HepG2 (cell line): Measurements from ENCODE around the gene VRK3. TPM values are rescaled to one million over a fixed set of nuclear protein-coding genes. Genes with fewer than 3 reads are reported as not detected.

Experiments used
- FOSL1 ChIP-seq: sonication (generic); formaldehyde crosslinking; IDR thresholded peaks from 2 replicates; pipeline ENCODE4 v1.9.0; 2021; ENCODE audit warnings: missing genetic modification reagents, borderline replicate concordance
- GABPB1 ChIP-seq: IDR thresholded peaks from 2 replicates; pipeline ENCODE4 v1.6.1; 2016; ENCODE audit warnings: mild to moderate bottlenecking, missing genetic modification reagents, moderate library complexity, missing compliant biosample characterization
- HNRNPL ChIP-seq: fragments of 200-400 bp; formaldehyde crosslinking; IDR thresholded peaks from 2 replicates; pipeline ENCODE4 v1.6.1; 2017; ENCODE audit warnings: mild to moderate bottlenecking, low read depth, low read length
- IKZF4 ChIP-seq: sonication (generic); formaldehyde crosslinking; IDR thresholded peaks from 2 replicates; pipeline ENCODE4 v1.5.1; 2020; ENCODE audit warnings: borderline replicate concordance, mild to moderate bottlenecking, low read depth, missing genetic modification reagents; ENCODE audit errors: not compliant biosample characterization
- MTA1 ChIP-seq: sonication (generic); formaldehyde crosslinking; IDR thresholded peaks from 2 replicates; pipeline ENCODE4 v1.4.0; 2020; ENCODE audit warnings: missing genetic modification reagents, mild to moderate bottlenecking, borderline replicate concordance
- NFE2L2 ChIP-seq: fragments of 150-350 bp; IDR thresholded peaks from 2 replicates; pipeline ENCODE4 v1.6.1; 2014; ENCODE audit warnings: low read length
- SNAPC2 ChIP-seq: sonication (generic); formaldehyde crosslinking; IDR thresholded peaks from 2 replicates; pipeline ENCODE4 v1.8.1; 2022; ENCODE audit warnings: mild to moderate bottlenecking, missing genetic modification reagents
- SRF ChIP-seq: IDR thresholded peaks from 2 replicates; pipeline ENCODE4 v1.6.1; 2011; ENCODE audit warnings: mild to moderate bottlenecking, low read depth, low read length, moderate library complexity
- SRSF1 ChIP-seq: fragments of 200-400 bp; formaldehyde crosslinking; optimal IDR thresholded peaks from 2 replicates; pipeline ENCODE3; 2017; ENCODE audit warnings: mild to moderate bottlenecking, low read depth, low read length, moderate library complexity
- STAT6 ChIP-seq: sonication (generic); formaldehyde crosslinking; IDR thresholded peaks from 2 replicates; pipeline ENCODE4 v1.4.0; 2020; ENCODE audit warnings: missing genetic modification reagents, mild to moderate bottlenecking, borderline replicate concordance
- TBP ChIP-seq: sonication (generic); formaldehyde crosslinking; IDR thresholded peaks from 2 replicates; pipeline ENCODE4 v1.5.0; 2020; ENCODE audit warnings: missing genetic modification reagents
- TFE3 ChIP-seq: IDR thresholded peaks from 2 replicates; pipeline ENCODE4 v1.6.1; 2016
- THAP11 ChIP-seq: IDR thresholded peaks from 2 replicates; pipeline ENCODE4 v1.6.1; 2016; ENCODE audit warnings: missing biosample characterization, missing genetic modification reagents
- ZEB1 ChIP-seq: IDR thresholded peaks from 2 replicates; pipeline ENCODE4 v1.6.1; 2012; ENCODE audit warnings: mild to moderate bottlenecking, low read depth, inconsistent platforms; ENCODE audit not compliant: insufficient replicate concordance
- ZNF382 ChIP-seq: sonication (generic); formaldehyde crosslinking; IDR thresholded peaks from 2 replicates; pipeline ENCODE4 v1.5.0; 2020; ENCODE audit warnings: missing genetic modification reagents, mild to moderate bottlenecking, borderline replicate concordance
- ZNF501 ChIP-seq: sonication (generic); formaldehyde crosslinking; IDR thresholded peaks from 2 replicates; pipeline ENCODE4 v1.5.1; 2020; ENCODE audit warnings: mild to moderate bottlenecking, moderate library complexity, missing genetic modification reagents
- ZNF614 ChIP-seq: IDR thresholded peaks from 2 replicates; pipeline ENCODE4 v1.6.1; 2018; ENCODE audit warnings: missing biosample characterization, missing genetic modification reagents, inconsistent platforms, borderline replicate concordance
- polyA plus RNA-seq, 8 experiments: library from polyadenylated mRNA; depleted of rRNA in 3 of 8; stranded (reverse) in 7 of 8; unstranded in 1 of 8; fragments of >200 nt; fragmentation: Illumina TruSeq in 4 of 8; extraction: Trizol in 4 of 8; gene quantifications; 2 replicates each; pipeline versions ENCODE4 v1.2.1 to v1.2.3, GENCODE V29; 2011 to 2016; ENCODE audit warnings: low read depth in 4 of 8, missing spikeins in 1 of 8, mixed read lengths in 1 of 8; ENCODE audit not compliant: insufficient read depth in 1 of 8
- total RNA-seq, 5 experiments: library from RNA; depleted of rRNA; stranded (reverse); fragments of >200 nt; fragmentation: Illumina TruSeq; extraction: Trizol; gene quantifications; 2 replicates each; pipeline ENCODE4 v1.2.3, GENCODE V29; 2016; ENCODE audit warnings: low read depth in 1 of 5
- TF ChIP-seq, protein P1 (sequence below): sonication (generic); formaldehyde crosslinking; IDR thresholded peaks from 2 replicates; pipeline ENCODE4 v1.4.0; 2020; ENCODE audit warnings: missing genetic modification reagents, mild to moderate bottlenecking, borderline replicate concordance
- TF ChIP-seq, protein P2 (sequence below): sonication (generic); formaldehyde crosslinking; IDR thresholded peaks from 2 replicates; pipeline ENCODE4 v1.4.0; 2020; ENCODE audit warnings: missing genetic modification reagents, low read depth, mild to moderate bottlenecking, borderline replicate concordance
- TF ChIP-seq, protein P3 (sequence below): sonication (generic); formaldehyde crosslinking; IDR thresholded peaks from 2 replicates; pipeline ENCODE4 v1.5.0; 2020; ENCODE audit warnings: missing genetic modification reagents

Gene VRK3
- total and polyA plus RNA-seq, 2 of the 13 experiments (the other 11 are each of a cell fraction or from before 2014, with no cell fraction given), result 23.8 to 28.3 TPM

GRCh38 chr19:49987159-49987698 is 37.9 kb downstream of the VRK3 start (continued):
- TF ChIP-seq, protein P1, sequence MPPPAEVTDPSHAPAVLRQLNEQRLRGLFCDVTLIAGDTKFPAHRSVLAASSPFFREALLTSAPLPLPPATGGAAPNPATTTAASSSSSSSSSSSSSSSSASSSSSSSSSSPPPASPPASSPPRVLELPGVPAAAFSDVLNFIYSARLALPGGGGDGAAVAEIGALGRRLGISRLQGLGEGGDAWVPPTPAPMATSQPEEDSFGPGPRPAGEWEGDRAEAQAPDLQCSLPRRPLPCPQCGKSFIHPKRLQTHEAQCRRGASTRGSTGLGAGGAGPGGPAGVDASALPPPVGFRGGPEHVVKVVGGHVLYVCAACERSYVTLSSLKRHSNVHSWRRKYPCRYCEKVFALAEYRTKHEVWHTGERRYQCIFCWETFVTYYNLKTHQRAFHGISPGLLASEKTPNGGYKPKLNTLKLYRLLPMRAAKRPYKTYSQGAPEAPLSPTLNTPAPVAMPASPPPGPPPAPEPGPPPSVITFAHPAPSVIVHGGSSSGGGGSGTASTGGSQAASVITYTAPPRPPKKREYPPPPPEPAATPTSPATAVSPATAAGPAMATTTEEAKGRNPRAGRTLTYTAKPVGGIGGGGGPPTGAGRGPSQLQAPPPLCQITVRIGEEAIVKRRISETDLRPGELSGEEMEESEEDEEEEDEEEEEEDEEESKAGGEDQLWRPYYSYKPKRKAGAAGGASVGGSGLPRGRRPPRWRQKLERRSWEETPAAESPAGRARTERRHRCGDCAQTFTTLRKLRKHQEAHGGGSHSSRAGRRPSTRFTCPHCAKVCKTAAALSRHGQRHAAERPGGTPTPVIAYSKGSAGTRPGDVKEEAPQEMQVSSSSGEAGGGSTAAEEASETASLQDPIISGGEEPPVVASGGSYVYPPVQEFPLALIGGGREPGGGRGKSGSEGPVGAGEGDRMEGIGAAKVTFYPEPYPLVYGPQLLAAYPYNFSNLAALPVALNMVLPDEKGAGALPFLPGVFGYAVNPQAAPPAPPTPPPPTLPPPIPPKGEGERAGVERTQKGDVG (CRISPR knock-in tag), result peak; percentile 100
- TF ChIP-seq THAP11 (CRISPR knock-in tag), result peak; percentile 91
- peak; percentile 100 for TF ChIP-seq IKZF4
- TF ChIP-seq ZEB1, result no peak
- peak; percentile 99 for TF ChIP-seq SNAPC2 (CRISPR knock-in tag)
- TF ChIP-seq HNRNPL, result peak; percentile 90; the same call in 1 of the 2 replicates
- peak; percentile 98 for TF ChIP-seq MTA1 (CRISPR knock-in tag)
- TF ChIP-seq NFE2L2, result no peak
- peak; percentile 88; the same call in 1 of the 2 replicates for TF ChIP-seq ZNF382 (CRISPR knock-in tag)
- TF ChIP-seq GABPB1 (CRISPR knock-in tag), result peak; percentile 80
- peak; percentile 100 for TF ChIP-seq TFE3 (CRISPR knock-in tag)
- TF ChIP-seq TBP (CRISPR knock-in tag), result no peak
- TF ChIP-seq SRSF1, result peak; percentile 50
- TF ChIP-seq SRF, result 0 out of 2 replicates have a peak, but pooled peaks have one; percentile 17
- TF ChIP-seq, protein P2, sequence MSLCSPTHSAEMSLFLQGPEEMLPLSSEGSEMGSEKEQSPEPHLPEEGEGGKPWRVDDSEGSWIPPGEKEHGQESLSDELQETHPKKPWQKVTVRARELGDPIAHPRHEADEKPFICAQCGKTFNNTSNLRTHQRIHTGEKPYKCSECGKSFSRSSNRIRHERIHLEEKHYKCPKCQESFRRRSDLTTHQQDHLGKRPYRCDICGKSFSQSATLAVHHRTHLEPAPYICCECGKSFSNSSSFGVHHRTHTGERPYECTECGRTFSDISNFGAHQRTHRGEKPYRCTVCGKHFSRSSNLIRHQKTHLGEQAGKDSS (CRISPR knock-in tag), result peak; percentile 100
- peak; percentile 100 for TF ChIP-seq ZNF501 (CRISPR knock-in tag)
- TF ChIP-seq STAT6, result peak; percentile 98
- TF ChIP-seq, protein P3, sequence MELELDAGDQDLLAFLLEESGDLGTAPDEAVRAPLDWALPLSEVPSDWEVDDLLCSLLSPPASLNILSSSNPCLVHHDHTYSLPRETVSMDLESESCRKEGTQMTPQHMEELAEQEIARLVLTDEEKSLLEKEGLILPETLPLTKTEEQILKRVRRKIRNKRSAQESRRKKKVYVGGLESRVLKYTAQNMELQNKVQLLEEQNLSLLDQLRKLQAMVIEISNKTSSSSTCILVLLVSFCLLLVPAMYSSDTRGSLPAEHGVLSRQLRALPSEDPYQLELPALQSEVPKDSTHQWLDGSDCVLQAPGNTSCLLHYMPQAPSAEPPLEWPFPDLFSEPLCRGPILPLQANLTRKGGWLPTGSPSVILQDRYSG (CRISPR knock-in tag), result peak; percentile 100
- TF ChIP-seq FOSL1 (CRISPR knock-in tag), result peak; percentile 89
- peak; percentile 99 for TF ChIP-seq ZNF614
